GM12878 (cell line): ENCODE results near the gene HTRA3. TPM values are rescaled to one million over a fixed set of nuclear protein-coding genes. Genes with fewer than 3 reads are reported as not detected.

Source experiments
- BCL11A ChIP-seq: IDR thresholded peaks from 2 replicates; pipeline ENCODE4 v1.6.1; 2011; ENCODE audit warnings: low read depth, low read length
- BCL3 ChIP-seq: IDR thresholded peaks from 2 replicates; pipeline ENCODE4 v1.6.1; 2011; ENCODE audit warnings: borderline replicate concordance, low read depth, mild to moderate bottlenecking, moderate library complexity, low read length; ENCODE audit not compliant: insufficient read depth, poor library complexity, severe bottlenecking
- CEBPB ChIP-seq, 2 experiments: fragments of 150-350 bp in 1 of 2; IDR thresholded peaks; 2 replicates each; pipeline ENCODE4 v1.6.1; 2012 to 2014; ENCODE audit warnings: low read depth in 2 of 2, low read length in 2 of 2, borderline replicate concordance in 1 of 2, inconsistent platforms in 1 of 2
- CHD4 ChIP-seq: fragments of 200-600 bp; sonication (generic); IDR thresholded peaks from 2 replicates; pipeline ENCODE4 v1.6.1; 2016; ENCODE audit warnings: mild to moderate bottlenecking
- DPF2 ChIP-seq: fragments of 450-650 bp; IDR thresholded peaks from 2 replicates; pipeline ENCODE4 v1.6.1; 2017; ENCODE audit warnings: mild to moderate bottlenecking
- IRF3 ChIP-seq: fragments of 450-650 bp; IDR thresholded peaks from 2 replicates; pipeline ENCODE4 v1.6.1; 2014; ENCODE audit warnings: mild to moderate bottlenecking
- MTA2 ChIP-seq: fragments of 450-650 bp; IDR thresholded peaks from 2 replicates; pipeline ENCODE4 v1.6.1; 2016; ENCODE audit warnings: low read depth, mild to moderate bottlenecking, moderate library complexity
- SMC3 ChIP-seq: IDR thresholded peaks from 2 replicates; pipeline ENCODE4 v1.6.1; 2011; ENCODE audit warnings: low read length, improper control_type of control experiment, borderline replicate concordance
- WRNIP1 ChIP-seq: IDR thresholded peaks from 2 replicates; pipeline ENCODE4 v1.6.1; 2011; ENCODE audit warnings: low read depth, low read length, improper control_type of control experiment, borderline replicate concordance
- ZBED1 ChIP-seq: IDR thresholded peaks from 2 replicates; pipeline ENCODE4 v1.6.1; 2016; ENCODE audit warnings: borderline replicate concordance
- ZNF217 ChIP-seq: fragments of 450-650 bp; IDR thresholded peaks from 2 replicates; pipeline ENCODE4 v1.6.1; 2017; ENCODE audit warnings: antibody characterized with exemption, mild to moderate bottlenecking
- polyA plus RNA-seq, 11 experiments: library from polyadenylated mRNA; depleted of rRNA in 4 of 11; unstranded in 6 of 11; stranded (reverse) in 5 of 11; fragments of >200 nt; fragmentation: Nextera tagmentation in 4 of 11; fragmentation: Illumina TruSeq in 1 of 11; extraction: Ambion mirVana in 4 of 11; extraction: Trizol in 1 of 11; gene quantifications; 1 replicate in 1 of 11; 2 replicates in 10 of 11; pipeline versions ENCODE4 v1.2.1 to v1.2.3, GENCODE V29; 2011 to 2016; ENCODE audit warnings: inconsistent platforms in 2 of 11, missing spikeins in 2 of 11, low read depth in 1 of 11
- total RNA-seq, 4 experiments: library from RNA; depleted of rRNA in 3 of 4; stranded (reverse); fragments of >200 nt in 3 of 4; fragmentation: Illumina TruSeq in 1 of 4; extraction: Trizol in 1 of 4; gene quantifications; 2 replicates each; pipeline versions ENCODE4 v1.2.1 to v1.2.3, GENCODE V29; 2013 to 2021
- TF ChIP-seq, protein P1 (sequence below): fragments of 450-650 bp; IDR thresholded peaks from 2 replicates; pipeline ENCODE4 v1.6.1; 2017; ENCODE audit warnings: antibody characterized with exemption, mild to moderate bottlenecking, moderate library complexity

Gene HTRA3
- total and polyA plus RNA-seq, 10 of the 15 experiments (the other 5 are each of a cell fraction or from before 2014, with no cell fraction given), result 0.04 to 1.2 (median 0.08) TPM; not detected in 7

DNA sequence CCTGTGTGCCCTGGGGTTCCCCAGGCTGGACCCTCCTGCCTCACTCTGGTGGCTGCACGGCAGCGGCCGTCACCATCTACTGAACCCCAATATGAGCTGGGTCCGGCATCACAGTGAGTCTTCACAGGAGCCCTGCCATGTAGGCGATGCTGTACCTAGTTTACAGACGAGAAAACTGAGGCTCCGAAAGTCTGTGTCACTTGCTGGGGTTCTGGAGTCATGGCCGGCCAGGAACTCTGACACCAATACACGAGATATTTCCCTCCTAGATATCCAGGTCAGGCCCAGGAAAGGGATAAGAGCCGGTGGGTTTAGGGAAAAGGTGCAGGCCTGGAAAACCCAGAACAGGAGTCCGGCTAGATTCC is 74.4 kb downstream of the HTRA3 start (continued):
- TF ChIP-seq CEBPB (IDR thresholded peaks at IDR 0.05; ENCODE audit: borderline replicate concordance in 1 of 2, low read depth in 2 of 2, low read length in 2 of 2) (no peak), WRNIP1 (no peak), DPF2 (no peak), BCL11A (no peak), ZNF217 (no peak), IRF3 (no peak), CHD4 (no peak), SMC3 (no peak), ZBED1 (no peak), BCL3 (no peak), MTA2 (no peak)
- TF ChIP-seq, protein P1, sequence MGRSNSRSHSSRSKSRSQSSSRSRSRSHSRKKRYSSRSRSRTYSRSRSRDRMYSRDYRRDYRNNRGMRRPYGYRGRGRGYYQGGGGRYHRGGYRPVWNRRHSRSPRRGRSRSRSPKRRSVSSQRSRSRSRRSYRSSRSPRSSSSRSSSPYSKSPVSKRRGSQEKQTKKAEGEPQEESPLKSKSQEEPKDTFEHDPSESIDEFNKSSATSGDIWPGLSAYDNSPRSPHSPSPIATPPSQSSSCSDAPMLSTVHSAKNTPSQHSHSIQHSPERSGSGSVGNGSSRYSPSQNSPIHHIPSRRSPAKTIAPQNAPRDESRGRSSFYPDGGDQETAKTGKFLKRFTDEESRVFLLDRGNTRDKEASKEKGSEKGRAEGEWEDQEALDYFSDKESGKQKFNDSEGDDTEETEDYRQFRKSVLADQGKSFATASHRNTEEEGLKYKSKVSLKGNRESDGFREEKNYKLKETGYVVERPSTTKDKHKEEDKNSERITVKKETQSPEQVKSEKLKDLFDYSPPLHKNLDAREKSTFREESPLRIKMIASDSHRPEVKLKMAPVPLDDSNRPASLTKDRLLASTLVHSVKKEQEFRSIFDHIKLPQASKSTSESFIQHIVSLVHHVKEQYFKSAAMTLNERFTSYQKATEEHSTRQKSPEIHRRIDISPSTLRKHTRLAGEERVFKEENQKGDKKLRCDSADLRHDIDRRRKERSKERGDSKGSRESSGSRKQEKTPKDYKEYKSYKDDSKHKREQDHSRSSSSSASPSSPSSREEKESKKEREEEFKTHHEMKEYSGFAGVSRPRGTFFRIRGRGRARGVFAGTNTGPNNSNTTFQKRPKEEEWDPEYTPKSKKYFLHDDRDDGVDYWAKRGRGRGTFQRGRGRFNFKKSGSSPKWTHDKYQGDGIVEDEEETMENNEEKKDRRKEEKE, result no peak
- TF ChIP-seq, all 136 proteins: peak for 0
